GM18511 (cell line): Measurements from ENCODE around the gene SESN1.
"Not testable (repeated sequence)": the region's sequence is repeated elsewhere in the genome, so short reads cannot be mapped to it uniquely, and the experiment has no call there.

ENCODE experiments used
- ATAC-seq: cut with Tn5 transposase; IDR thresholded peaks from one replicate; pipeline ENCODE4 v1.9.1; 2021; ENCODE audit warnings: mild to moderate bottlenecking, moderate library complexity; ENCODE audit not compliant: unreplicated experiment

SESN1 gene

DNA sequence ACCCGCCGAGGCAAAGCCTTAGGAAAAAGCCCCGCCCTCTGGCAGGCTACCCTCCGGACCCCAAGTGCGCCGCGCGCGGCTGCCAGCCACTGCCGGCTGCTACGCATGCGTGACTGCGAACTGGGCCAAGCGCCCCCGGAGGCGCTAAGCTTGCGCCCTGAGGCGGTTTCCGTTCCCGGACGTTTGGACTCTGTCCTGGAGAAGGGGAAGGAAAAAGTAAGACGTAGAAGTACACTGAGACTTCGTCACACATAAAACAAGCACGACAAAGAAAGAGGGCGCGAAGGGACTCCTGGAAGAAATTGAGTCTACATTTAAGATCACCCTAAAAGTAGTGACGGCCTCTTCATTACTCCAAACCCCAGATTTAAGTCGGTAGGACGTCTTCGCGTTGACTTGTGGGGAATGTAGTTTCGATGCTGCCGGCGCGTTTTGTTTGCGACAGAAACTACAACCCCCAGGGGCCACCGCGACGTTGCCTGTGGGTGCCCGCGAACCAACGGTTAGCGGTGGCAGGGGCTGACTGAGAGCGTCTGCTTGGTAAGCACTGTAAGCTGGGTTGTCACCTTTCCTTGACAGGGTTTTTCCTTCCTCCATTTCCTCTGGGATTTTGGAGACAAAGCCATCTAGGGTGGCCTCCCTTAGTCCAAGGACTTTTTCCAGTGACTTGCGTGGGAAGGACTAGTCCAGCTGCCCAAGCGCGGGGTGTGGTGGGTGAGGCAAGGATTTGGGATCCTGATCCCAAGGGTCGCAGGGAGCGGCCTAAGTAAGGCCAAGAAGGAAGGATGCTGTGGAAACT lies 589 bp upstream of the SESN1 start, which contains the start of gene CEP57L1:
CEP57L1 (plus strand) TSS at position 472 of the 799 bp plus-strand sequence. CDS start 49,715 bp downstream, outside the sequence.
- ATAC-seq = peak; percentile 77

DNA sequence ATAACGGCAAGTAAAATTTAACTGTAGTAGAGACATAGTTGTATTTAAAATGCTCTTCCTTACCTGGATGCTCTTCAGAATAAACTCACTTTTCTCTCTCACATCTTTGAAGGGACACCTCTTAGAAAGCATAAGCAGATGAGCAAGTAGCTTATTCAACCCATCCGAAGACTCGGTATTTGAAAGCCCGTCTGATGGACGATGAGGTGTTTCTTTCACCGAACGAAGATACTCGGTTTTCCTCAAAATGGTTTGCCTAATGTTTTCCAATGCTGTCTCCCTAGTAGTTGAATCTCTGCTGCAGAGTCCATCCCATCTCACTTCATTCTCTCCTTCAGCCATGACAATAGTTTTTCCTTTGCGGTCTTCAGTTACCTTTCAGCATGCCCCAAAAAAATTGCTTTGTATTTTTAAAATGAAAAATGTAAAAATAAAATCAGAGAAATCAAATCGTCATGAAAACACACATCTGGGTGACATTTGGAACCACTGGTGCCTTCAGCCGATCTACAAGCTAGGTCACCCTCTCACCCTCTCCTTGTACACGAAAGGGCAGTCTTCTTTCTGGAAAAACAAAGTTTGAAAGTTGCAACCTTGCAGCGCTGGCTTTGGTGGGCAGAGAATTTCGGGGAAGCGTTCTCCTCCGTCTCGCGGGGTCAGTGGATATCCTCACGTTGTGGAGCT lies 772 bp downstream of the SESN1 start:
- ATAC-seq = peak; percentile 0

- no peak for ATAC-seq
Measured at GRCh38 chr6:109092074-109092473, 2.6 kb downstream of the SESN1 start.

DNA sequence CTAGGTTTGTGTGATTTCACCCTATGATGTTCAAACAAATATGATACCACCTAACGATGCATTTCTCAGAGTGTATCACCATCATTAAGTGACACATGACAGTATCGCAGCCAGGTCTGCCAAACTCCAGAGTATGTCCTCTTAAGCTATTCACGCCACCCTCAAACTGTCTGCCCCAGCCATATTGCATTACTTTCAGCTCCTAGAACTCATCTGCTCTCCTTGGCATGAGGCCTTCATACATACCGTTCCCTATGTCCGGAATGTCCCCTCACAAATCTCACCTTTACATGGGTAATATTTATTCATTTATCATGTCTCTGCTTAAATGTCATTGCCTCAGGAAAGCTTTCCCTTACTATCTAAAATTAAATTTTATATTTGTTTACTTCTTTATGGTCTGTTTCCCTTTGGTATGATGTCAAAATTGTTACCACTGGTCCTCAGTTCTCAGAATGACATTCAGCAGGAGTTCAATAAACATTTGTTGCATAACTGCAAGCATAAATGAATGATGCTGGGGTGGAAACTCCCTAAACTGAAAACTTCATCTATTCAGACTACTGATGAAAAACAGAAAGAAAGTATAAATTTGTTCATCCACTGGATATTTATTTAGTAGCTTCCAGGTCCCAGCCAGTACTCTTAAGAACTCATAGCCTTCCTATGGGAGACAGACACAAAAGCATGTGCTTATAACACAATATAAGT lies 3.2 kb downstream of the SESN1 start:
- ATAC-seq = no peak

- no peak for ATAC-seq
Measured at GRCh38 chr6:109088995-109089394, 5.7 kb downstream of the SESN1 start.

- ATAC-seq = no peak
Measured at GRCh38 chr6:109087661-109088264, 6.9 kb downstream of the SESN1 start.

DNA sequence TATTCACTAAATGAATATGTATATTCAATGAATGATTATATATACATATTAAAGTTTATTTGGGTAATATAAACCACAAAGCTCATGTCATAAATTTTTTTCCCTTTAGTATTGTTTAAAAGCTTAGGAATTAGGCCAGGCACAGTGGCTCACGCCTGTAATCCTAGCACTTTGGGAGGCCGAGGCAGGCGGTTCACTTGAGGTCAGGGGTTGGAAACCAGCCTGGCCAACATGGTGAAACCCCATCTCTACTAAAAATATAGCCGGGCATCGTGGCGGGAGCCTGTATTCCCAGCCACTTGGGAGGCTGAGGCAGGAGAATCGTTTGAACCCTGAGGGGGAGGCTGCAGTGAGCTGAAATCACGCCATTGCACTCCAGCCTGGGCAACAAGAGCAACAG lies 10.5 kb downstream of the SESN1 start:
- not testable (repeated sequence) for ATAC-seq

DNA sequence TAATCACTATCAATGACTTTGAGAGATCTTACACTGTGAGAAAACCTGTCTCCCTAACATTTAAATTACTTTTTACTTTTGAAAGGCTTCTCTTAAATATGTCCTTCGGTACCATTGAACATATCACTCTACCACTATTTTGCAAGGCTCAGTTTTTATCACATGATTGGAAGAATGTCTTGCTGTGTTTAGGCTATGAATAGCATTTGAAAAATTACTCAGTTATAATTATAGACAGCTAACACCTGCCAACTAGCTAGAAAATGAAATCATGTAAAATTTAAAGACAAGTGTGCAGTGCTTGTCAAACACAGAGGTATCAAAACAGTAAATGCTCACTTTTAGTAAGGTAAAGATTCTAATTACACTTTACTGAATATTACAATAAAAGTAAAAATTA lies 11.0 kb downstream of the SESN1 start:
- no peak for ATAC-seq

DNA sequence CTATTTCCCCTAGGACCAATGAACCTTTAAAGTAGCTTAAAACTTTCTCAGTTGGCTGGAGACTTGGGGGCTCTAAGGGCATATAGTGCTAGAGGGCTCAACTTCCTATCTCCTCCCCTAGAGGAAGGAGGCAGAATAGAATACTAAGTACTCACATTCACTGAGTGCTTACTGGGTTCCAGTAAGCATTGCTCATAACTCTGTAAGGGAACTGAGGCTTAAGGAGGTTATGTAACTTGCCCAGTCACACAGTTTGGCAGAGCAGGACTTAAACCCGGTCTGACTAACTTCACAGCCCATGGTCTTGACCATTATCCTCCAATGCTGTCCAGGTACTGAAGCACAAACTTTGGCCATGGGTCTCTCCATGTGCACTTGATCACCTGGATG lies 12.5 kb downstream of the SESN1 start:
- no peak for ATAC-seq

GRCh38 chr6:109081516-109082187 lies 13.0 kb downstream of the SESN1 start:
- ATAC-seq = no peak

DNA sequence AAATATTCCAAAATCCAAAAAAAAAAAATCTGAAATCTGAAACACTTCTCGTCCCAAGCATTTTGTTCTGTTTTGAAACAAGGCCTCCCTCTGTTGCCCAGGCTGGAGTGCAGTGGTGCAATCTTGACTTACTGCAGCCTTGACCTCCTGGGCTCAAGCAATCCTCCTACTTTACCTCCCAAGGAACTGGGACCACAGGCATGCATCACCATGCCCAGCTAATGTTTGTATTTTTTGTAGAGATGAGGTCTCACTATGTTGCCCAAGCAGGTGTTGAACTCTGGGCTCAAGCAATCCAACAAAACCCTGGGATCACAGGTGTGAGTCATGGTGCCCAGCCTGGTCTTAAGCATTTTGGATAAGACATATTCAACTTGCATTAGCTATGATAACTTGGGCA lies 13.6 kb downstream of the SESN1 start:
- ATAC-seq = no peak

GRCh38 chr6:109079981-109080380 lies 14.7 kb downstream of the SESN1 start:
- ATAC-seq = no peak

DNA sequence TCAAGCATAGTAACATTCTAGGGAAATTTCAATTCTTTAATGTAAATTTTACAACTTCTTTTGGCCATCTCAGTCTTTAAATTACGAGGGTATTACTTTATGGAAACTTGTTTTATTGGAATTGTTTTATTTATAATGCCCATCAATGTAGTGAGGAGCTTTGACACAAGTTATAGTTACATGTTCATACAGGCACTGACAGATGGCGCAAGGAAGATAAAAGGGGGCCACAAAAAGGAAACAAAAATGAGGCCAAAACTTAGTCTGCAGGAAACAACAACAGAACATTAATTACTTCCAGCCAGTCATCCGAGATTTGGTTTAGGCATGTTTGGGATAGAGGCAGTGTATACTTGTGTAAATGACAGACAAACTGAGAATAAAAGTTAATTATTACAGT lies 18.3 kb downstream of the SESN1 start:
- ATAC-seq = no peak

DNA sequence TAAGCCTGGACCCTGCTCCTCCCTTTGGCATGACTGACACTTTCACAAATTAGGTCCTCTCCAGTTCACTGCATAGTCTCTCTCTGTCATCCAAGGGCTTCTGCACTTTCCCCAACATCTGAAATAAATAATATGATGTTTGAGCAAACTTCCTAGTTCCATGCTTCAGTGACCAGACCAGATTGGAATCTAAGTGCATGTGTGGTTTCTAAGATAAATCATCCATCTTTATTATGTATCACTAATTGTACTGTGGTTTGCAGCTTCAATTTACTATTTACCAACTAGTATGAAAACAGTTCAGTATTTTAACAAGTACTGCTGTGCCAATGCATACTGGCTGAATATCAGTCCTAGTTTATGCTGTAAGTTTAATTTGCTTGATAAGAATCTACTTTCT lies 18.7 kb downstream of the SESN1 start:
- ATAC-seq = no peak

- ATAC-seq = no peak
Measured at GRCh38 chr6:109074133-109074415, 20.6 kb downstream of the SESN1 start.

DNA sequence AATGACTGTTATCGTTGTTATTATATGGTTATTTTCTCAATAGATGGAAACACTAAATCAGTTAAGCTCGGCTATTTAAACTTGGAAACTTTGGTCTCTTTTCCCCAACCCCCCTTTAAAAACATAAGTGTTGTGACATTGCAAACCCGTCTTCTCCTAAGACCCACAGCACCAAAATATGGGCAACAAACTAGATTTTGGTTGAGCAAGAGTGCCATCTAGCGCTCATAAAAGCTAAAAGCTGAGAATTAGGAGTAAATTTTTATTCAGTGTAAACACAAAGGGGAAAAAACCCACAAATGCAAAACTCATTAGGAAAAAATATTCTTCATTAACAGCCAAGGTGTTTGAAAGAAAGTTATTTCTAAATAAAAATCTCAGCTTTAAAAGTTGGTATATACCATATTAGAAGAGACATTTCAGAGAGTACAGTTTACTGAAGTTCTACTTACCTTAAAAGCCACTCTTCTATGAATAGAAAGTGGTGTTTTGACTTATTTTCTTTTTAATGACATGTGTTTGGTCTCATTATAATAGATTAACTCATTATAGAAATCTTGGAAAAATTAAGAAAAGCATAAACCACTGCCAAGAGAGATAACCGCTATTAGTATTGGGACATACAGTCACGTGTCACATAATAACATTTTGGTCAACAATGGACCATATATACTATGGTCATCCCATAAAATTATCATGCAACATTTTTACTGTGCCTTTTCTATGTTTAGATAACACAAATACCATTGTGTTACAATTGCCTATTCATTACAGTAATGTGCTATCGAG lies 21.1 kb downstream of the SESN1 start:
- ATAC-seq = no peak

- no peak for ATAC-seq
Measured at GRCh38 chr6:109071125-109071917, 23.3 kb downstream of the SESN1 start.

GRCh38 chr6:109069746-109070145 lies 24.9 kb downstream of the SESN1 start:
- no peak for ATAC-seq

DNA sequence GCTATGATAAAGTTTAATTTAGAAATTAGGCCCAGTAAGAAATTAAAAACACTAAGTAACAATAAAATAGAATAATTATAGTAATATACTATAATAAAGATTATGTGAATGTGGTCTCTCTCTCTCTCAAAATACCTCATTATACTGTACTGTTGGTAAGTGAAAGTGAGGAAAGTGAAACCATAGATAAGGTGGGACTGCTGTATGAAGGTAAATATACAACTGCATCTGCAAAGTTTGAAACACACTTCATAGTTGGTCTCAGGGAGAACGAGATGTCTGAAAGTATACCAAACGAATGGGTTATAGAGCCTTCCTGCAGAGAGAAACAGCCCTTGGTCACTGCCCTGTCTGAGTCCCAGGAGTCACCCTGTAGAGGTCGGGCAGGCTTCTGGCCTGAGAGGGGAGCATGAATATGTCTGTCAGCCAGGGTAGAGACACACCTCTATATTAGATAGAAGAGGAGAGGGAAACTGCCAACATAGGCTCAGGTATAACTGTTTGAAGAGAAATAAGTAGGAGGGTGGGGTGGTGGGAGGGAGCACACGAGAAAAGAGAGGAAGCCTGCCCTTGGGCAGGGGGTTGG lies 31.8 kb downstream of the SESN1 start:
- ATAC-seq = no peak
